Activated CD8-positive, alpha-beta memory T cell treated with anti-CD3 and anti-CD28 coated beads, Interleukin-2, amount 50 U/mL, for 1 hour (primary cell): ENCODE results near the gene IGF2BP2.
"Not testable (repeated sequence)": the region's sequence is repeated elsewhere in the genome, so short reads cannot be mapped to it uniquely, and the experiment has no call there.

Experiments used
- DNase-seq: peaks from one replicate; pipeline ENCODE4 v3.0.0-alpha.2; 2020; ENCODE audit errors: extremely low read depth

The IGF2BP2 gene

DNA sequence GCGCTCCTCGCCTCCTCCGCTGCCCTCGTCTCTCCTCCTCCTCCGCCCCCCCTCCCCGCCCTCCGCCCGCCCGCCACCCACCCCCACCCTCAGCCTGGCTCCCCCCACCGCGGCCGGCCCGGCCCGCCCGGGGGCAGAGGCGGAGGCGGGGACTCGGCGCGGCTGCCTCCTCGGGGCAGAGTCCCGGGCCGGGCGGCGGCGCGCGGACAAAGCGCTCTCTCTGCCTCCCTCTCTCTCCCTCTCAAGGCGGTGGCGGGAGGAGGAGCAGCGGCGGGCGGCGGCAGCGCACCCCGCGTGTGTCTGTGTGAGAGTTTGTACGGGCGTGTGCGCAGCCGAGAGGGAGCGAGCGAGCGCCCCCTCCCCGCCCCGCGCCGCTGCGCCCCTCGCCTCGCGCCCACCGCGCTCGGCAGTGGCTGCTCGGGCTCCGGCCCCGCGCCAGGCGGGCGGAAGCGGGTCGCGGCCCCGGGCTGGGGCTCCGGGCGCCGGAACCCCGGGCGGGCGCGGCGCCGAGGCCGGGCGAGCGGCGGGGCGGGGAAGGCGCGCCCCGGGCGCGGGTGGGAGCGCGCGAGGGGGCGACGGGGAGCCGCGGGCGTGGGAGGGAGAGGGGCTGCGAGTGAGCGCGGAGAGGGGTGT is at the start of gene IGF2BP2:
IGF2BP2 (minus strand) TSS at position 37 of the 633 bp plus-strand sequence. CDS start 82 bp downstream, outside the sequence.
- no peak for DNase-seq

DNA sequence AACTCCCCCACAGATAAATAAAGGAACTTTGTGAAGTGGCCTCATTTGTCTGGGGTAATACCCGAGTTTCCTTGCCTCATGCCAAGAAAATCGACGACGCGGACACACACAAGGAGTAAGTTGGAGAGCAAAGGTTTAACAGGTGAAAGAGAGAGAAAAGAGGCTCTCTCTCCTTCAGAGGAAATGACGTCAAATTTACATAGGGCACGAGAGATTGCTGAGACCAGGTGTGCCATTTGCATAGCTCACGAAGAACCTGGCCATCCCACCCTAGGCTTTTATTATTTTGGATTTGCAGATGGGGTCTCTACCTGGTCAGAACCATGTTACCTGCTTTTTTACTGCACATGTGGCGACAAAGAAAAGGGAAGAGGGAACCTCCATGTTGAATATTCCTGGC is 49.3 kb upstream of the IGF2BP2 start:
- no peak for DNase-seq

DNA sequence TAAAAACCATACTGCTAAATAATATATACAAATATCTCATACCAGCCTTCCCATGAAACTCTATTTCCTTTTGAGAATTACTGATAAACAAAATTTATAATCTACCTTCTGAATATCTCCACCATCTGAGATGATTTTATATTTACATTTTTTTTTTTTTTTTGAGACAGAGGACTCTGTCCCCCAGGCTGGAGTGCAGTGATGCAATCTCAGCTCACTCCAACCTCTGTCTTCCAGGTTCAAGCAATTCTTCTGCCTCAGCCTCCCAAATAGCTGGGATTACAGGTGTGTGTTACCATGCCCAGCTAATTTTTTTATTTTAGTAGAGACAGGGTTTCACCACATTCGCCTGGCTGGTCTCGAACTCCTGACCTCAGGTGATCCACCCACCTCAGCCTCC is 42.8 kb upstream of the IGF2BP2 start:
- DNase-seq = no peak

DNA sequence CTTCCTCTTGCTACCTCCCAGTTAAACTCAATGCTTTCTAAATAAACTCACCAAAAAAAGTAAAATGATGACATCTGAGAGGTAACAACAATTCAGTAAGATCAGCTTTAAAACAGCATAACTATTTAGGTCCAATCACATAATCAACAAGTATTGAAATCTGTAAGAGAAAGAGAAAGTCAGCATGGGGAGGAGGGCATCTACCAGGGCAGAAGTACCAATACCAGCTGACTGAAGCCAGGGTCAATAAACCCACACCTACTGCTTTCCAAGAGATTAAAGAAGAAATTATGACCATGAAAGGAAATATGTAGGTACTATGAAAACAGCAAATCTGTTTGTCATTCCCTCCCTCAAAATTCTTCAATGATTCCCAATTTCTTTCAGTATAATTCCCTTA is 42.2 kb upstream of the IGF2BP2 start:
- no peak for DNase-seq

DNA sequence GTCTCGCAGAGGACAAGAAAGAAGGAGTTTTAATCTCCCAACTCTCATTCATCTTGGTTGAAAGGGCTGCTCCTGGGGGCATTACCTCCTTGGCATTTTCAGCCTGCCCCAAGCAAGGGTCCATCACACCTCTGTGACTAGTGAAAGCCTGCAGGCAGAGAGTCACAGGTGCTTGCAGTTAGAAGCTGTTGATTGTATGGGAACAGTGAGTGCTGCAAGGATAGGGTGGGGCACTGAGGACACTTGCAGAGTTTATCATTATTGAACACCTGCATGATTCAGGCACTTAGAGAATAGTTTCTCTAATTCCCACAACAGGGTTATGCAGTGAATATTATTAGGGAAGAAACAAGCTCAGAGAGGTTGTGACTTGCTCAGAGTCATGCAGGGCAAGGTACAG is 41.7 kb upstream of the IGF2BP2 start:
- no peak for DNase-seq

DNA sequence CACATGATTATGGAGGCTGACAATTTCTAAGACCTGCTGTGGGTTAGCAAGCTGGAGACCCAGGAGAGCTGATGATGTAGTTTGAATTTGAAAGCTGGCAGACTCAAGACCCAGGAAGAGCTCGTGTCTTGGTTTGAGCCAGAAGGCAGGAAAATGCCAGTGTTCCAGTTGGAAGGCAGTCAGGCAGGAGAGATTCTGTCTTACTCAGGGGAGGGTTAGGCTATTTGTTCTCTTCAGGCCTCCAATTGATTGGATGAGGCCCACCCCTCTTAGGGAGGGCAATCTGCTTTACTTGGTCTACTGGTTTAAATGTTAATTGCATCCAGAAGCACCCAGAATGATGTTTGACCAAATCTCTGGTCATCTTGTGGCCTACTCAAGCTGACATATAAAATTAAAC is 40.4 kb upstream of the IGF2BP2 start:
- no peak for DNase-seq

DNA sequence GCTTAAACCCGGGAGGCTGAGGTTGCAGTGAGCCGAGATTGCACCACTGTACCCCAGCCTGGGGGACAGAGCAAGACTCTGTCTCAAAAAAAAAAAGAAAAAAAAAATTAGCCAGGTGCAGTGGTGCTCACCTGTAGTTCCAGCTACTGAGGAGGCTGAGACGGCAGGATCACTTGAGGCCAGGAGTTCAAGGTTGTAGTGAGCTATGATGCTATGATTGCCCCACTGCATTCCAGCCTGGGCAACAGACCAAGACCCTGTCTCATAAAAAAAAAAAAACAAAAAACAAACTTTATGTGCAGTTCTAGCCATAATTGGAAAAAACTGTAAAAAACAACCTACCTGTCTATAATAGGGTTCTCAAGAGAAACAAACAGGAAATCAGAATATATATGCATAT is 39.9 kb upstream of the IGF2BP2 start:
- DNase-seq = no peak

DNA sequence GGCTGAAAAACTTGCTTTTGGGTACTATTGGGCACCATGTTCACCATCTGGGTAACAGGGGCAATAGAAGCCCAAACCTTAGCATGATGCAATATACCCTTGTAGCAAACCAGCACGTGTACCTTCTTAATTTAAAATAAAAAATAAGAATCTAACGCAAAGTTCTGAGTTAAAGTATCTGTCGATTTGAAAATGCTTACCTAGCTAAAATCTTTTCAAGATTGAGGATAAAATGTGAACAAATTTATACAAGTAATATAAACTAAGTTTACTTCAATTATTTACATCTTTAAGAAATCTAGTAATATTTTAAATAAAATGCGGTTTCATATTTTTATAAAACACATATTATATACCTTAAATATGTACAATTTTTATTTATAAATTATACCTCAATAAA is 38.1 kb upstream of the IGF2BP2 start:
- no peak for DNase-seq

DNA sequence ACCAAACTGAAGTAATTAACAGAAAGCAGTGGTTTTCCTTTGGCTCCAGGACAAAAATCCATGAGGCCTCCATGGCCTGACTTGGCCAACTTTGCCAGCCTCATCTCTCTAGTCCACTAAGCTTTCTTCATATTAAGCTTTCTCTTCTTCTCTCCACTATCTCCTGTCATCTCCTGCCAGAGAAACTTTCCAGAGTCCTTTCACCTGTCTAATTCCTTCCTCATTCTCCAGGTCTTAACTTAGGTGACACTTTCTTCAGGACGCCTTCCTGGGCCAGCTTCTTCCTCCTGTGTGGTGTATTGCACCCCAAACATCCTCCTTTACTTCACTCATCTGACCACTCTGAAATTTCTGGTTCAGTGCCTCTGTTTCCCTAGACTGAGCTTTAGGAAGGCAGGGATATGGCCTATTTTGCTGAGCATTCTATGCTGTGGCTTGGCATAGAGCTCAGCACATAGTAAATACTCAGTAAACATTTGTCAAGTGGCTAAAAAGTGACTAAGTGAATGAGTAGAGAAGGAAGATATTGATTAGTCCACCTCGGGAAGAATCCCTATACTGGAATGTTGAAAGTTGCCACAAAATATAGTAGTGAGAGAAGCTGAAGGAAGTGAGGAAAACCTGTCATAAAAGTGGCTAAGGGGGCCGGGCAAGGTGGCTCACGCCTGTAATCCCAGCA is 34.6 kb upstream of the IGF2BP2 start:
- no peak for DNase-seq

DNA sequence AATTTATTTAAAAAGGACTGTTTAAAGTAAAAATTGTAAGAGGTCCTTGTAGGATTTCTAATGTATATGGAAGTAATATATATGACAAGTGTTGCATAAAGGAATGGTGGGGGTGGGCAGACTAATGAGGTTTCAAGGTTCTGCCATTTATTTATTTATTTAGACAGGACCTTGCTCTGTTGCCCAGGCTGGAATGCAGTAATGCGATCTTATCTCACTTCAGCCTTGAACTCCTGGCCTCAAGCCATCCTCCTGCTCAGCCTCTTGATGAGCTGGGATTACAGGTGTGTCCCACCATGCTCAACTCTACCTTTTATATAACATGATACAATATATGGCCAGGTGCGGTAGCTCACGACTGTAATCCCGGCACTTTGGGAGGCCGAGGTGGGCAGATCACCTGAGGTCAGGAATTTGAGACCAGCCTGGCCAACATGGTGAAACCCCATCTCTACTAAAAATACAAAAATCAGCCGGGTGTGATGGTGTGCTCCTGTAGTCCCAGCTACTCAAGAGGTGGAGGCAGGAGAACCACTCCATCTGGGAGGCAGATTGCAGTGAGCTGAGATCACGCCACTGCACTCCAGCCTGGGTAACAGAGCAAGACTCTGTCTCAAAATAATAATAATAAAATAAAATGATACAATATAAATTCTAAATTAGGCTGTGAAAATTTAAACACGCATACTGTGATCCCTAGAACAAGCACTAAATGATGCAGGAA is 33.8 kb upstream of the IGF2BP2 start:
- DNase-seq = no peak

DNA sequence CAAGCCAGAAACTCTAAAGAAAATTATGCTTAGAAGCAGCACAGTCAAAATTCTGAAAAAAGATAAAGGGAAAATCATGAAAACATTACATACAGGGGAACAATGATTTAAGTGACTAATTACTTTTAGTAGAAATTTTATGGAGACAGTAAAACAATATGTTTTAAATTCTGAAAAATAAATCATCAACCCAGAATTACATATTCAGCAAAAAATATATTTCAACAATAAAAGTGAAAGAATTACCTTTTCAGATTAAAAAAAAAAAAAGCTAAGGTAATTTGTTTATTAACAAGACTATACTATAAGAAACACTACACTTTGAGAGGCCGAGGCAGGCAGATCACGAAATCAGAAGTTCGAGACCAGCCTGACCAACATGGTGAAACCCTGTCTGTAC is 32.4 kb upstream of the IGF2BP2 start:
- DNase-seq = no peak

DNA sequence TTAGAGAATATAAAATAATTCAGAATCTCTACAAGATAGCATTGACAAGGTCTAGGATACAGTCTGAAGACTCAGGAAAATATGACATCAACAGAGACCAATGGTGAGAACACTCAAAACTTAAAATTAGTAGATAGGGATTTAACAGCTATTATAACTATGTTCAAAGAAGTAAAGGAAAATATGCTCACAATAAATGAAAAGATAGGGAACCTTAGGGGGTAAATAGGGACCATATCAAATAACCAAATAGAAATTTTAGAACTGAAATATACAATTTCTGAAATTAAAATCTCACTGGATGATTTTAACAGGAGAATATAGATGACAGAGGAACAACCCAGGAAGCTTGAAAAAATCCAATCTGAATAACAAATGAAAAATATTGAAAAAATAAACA is 31.8 kb upstream of the IGF2BP2 start:
- DNase-seq = no peak

DNA sequence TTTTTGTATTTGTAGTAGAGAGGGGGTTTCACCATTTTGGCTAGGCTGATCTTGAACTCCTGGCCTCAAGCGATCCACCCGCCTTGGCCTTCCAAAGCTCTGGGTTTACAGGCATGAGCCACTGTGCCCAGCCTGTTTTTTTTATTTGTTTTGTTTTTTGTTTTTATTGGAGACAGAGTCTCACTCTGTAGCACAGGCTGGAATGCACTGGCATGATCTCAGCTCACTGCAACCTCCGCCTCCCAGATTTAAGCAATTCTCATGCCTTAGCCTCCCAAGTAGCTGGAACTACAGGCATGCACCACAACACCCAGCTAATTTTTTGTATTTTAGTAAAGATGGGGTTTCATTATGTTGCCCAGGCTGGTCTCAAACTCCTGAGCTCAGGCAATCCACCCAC is 28.9 kb upstream of the IGF2BP2 start:
- not testable (repeated sequence) for DNase-seq

DNA sequence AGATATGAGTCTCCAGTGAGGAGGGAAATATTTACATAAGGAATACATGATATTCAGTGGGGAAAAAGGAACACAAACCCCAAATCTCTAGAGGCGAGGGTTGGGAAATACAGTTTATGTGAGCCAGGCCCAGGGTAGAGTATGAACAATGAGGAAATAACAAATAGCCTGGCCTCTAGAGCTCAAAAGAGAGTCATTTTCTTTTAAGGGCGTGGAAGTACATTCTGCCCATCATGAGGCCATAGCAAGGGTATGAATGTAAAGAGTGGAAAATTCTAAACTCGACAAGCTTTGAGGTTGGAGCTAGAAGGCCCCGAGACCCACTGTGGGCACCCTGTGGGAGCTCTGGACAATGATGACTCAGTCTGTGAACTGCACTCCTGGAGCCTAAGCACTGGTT is 27.8 kb upstream of the IGF2BP2 start:
- no peak for DNase-seq

DNA sequence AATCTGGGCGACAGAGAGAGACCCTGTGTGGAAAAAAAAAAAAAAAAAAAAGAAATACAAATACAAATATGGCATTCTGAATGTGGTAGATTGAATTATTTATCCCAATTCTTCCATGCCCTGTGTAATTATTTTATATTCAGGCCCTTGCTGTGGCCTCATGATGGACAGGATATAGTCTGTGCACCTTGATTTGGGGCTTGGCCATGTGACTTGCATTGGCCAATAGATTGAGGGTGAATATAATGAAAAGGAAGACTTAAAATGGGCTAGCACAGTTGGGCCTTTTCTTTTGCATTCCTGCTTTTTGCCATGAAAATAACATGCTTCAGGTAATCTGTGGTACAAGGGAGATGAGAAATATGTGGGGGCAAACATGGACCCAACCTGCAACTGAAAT is 27.1 kb upstream of the IGF2BP2 start:
- no peak for DNase-seq

DNA sequence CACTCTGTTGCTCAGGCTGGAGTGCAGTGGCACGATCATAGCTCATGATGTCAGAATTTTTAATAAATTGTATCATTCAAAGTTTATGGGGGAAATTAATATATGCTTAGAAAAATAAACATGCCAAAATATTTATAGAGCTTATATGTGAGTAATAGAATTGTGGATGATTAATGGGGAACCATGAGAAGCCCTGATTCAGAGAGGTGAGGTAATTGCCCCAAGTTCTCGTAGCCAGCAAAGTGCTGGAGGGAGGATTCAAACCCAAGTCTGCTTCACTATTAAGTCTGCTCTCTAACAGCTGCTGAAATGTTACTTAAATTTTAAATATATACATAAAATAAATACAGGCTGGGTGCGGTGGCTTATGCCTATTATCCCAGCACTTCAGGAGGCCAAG is 26.2 kb upstream of the IGF2BP2 start:
- DNase-seq = no peak

DNA sequence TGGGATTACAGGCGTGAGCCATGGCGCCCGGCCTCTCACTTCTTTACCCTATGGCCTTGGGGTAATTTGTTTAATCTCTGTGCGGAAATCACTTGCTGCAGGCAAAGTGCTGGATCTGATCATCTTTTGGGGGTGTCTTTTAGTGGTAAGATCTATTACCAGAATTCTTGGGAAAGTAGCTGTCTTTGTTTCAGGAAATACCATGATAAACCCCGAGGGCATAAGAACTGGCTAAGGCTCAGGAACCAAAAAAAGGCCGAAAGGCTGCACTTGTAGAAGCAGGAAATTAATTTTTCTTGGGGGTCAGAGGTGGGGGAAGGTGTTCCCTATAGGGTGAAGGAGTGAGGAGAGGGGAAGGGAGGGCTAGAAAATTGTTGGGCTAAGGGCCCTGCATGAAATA is 22.7 kb upstream of the IGF2BP2 start:
- no peak for DNase-seq

DNA sequence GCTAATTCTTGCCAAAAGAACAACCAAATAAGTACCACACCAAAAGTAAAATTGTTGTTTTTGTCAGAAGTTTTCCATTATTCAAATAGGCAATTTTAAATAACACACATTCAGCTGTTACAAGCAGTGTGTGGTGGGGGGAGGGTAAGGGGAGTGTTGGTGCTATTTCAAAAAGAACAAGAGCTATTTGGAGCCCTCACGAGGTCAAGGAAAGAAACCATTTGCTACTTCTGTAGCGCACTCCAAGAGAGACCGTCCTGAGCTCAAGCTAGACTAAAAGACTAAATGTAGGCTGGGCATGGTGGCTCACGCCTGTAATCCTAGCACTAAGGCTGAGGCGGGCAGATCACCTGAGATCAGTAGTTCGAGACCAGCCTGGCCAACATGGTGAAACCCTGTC is 21.2 kb upstream of the IGF2BP2 start:
- no peak for DNase-seq

DNA sequence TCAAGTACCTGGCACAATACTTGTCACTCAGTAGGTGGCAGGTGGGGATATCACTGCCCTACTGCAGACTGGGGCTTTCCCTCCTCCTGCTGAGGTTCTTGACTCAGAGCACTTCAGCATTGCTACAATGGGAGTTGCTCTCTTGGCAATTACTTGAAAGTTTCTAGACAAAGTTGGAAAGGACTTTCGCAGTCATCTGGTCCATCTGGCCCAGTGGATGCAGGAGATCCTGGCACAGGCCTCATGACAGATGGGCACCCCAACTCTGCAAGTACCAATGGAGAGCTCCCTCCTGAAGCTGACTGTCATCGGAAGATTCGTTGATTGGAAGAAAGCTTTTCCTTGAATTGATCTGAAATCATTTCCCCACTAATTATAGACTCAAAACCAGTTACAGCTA is 19.2 kb upstream of the IGF2BP2 start:
- DNase-seq = no peak

DNA sequence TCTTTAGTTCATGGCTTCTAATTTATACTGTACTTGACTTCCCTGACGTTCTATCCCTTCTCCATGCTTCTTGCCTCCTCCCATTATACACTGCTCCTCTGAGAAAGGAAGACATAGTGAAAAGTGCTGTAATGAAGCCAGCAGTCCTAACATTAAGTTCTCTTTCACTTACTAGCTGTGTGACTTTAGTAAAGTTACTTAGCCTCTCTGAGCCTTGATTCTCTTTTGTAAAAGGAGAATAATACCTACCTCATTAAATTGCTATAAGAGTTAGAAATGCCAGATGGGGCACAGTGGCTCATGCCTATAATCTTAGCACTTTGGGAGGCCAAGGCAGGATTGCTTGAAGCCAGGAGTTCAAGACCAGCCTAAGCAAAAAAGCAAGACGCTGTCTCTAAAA is 18.8 kb upstream of the IGF2BP2 start:
- DNase-seq = no peak

DNA sequence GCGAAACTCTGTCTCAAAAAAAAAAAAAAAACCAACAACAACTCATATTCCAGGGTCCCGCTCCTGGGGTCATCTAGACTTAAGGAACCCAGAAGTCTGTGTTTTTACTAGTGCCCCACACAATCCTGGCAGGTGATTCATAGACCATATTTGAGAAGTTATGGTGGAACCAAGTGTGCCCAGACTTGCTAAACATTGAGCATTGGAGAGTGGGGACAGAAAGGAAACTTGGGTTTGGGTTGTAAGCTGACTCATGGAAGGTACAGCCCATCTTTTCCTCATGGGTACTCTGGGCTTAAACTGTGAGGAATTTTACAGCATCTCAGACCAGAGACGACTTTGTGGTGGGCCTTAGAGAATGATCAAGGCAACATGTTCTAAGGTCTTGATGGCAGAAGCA is 18.3 kb upstream of the IGF2BP2 start:
- DNase-seq = no peak

DNA sequence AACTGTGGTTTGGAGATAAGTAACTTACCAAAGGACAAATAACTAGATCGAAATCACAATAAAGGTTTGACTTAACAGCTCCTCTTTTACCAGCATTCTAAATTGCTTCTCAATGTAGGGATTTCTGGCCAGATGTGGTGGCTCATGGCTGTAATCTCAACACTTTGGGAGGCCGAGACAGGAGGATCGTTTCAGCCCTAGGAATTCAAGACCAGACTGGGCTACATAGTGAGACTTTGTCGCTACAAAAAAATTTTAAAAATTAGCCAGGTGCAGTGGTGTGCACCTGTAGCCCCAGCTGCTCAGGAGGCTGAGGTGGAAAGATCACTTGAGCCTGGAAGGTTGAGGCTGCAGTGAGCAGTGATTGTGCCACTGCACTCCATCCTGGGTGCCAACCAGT is 17.4 kb upstream of the IGF2BP2 start:
- no peak for DNase-seq

DNA sequence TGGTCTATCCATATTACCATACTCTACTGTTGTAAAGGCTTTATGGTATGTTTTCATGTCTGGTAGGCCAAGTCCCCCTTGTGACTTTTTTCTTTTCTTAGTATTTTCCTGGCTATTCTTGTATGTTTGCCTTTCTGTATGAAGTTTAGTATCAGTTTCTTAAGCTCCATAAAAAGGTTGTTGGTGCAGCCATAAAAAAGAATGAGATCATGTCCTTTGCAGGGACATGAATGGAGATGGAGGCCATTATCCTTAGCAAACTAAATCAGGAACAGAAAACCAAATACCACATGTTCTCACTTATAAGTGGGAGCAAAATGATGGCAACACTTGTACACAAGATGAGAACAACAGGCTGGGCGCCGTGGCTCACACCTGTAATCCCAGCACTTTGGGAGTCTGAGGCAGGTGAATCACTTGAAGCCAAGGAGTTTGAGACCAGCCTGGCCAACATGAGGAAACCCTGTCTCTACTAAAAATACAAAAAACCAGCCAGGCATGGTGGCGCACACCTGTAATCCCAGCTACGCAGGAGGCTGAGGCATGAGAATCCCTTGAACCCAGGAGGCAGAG is 13.7 kb upstream of the IGF2BP2 start:
- not testable (repeated sequence) for DNase-seq
